Subcutaneous abdominal adipose tissue (tissue), 5 donors: Measurements from ENCODE around the gene PEX19.

ENCODE experiments used
- H3K27ac ChIP-seq: one replicate; pipeline ENCODE4 v1.7.0; 2013; ENCODE audit warnings: low read depth, mild to moderate bottlenecking, inconsistent platforms, low read length, moderate library complexity
- H3K27me3 ChIP-seq, 5 donors: one replicate each; pipeline ENCODE4 v1.7.0; 2013; ENCODE audit warnings: low read length in 5 of 5, inconsistent platforms in 1 of 5; ENCODE audit not compliant: control insufficient read depth in 5 of 5, insufficient read depth in 4 of 5
- H3K36me3 ChIP-seq, 5 donors: one replicate each; pipeline ENCODE4 v1.7.0; 2013; ENCODE audit warnings: low read length in 5 of 5; ENCODE audit not compliant: control insufficient read depth in 5 of 5, insufficient read depth in 5 of 5
- H3K4me1 ChIP-seq, 5 donors: one replicate each; pipeline ENCODE4 v1.7.0; 2013; ENCODE audit warnings: low read length in 5 of 5, mild to moderate bottlenecking in 3 of 5, moderate library complexity in 1 of 5; ENCODE audit not compliant: control insufficient read depth in 5 of 5, insufficient read depth in 5 of 5
- H3K4me3 ChIP-seq, 5 donors: one replicate each; pipeline ENCODE4 v1.7.0; 2013; ENCODE audit warnings: low read length in 5 of 5, low read depth in 1 of 5
- H3K9ac ChIP-seq, 5 donors: one replicate each; pipeline ENCODE4 v1.7.0; 2013; ENCODE audit warnings: low read length in 5 of 5, mild to moderate bottlenecking in 4 of 5, moderate library complexity in 3 of 5
- H3K9me3 ChIP-seq, 5 donors: one replicate each; pipeline ENCODE4 v1.7.0; 2013; ENCODE audit warnings: low read length in 5 of 5; ENCODE audit not compliant: control insufficient read depth in 5 of 5
- donor health status: healthy.
- donor health status: healthy.
- donor health status: healthy.
- donor health status: healthy.
- donor health status: healthy.

PEX19 gene

GRCh38 chr1:160284220-160284781 lies 632 bp downstream of the PEX19 start:
- Histone ChIP-seq H3K9ac (peak overlapping the region; percentile 98 to 100 (median 99)), H3K4me1 (peaks cover 7 to 68% (median 55%) of the 10 kb centered on the region in 5 donors), H3K36me3 (peaks cover 20 to 47% (median 36%) of the 10 kb centered on the region in 5 donors), H3K27ac (peak overlapping the region; percentile 99), H3K4me3 (peak overlapping the region; percentile 83 to 99 (median 96)), H3K9me3 (no peaks in the 10 kb centered on the region), H3K27me3 (no peaks in the 10 kb centered on the region)

GRCh38 chr1:160282807-160283206 lies 2.1 kb downstream of the PEX19 start:
- Histone ChIP-seq H3K9me3 (no peaks in the 10 kb centered on the region), H3K27ac (peak overlapping the region; percentile 99), H3K4me3 (peak overlapping the region in 4 of 5 donors; percentile 84 to 99 (median 96)), H3K36me3 (peaks cover 27 to 54% (median 47%) of the 10 kb centered on the region in 5 donors), H3K9ac (peak overlapping the region; percentile 19 to 99 (median 57)), H3K27me3 (no peaks in the 10 kb centered on the region), H3K4me1 (peaks cover 7 to 71% (median 56%) of the 10 kb centered on the region in 5 donors)

DNA sequence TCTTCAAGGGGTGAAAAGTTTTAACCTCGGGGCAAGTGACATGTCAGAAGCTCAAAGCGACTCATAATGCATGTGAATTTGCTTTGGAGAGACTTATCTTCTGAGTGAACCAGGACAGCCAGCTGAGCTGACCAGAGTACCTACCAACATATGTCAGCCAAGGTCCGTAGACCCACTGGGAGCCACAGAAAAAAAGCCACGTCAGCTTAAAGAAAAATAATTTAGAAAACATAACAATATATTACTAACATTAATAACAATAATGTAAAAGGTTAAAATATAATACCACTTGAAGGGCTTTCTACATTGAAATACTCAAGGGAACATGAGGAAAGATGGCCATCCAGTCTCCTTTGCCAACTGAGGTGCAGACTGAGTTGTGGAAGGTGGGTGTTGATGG lies 6.9 kb downstream of the PEX19 start:
- no peaks in the 10 kb centered on the region for H3K9me3 ChIP-seq
- no peaks in the 10 kb centered on the region for H3K27me3 ChIP-seq
- peaks cover 2 to 35% (median 25%) of the 10 kb centered on the region in 5 donors for H3K4me1 ChIP-seq
- H3K27ac ChIP-seq: no peak overlapping the region
- no peak overlapping the region for H3K9ac ChIP-seq
- peaks cover 41 to 73% (median 62%) of the 10 kb centered on the region in 5 donors for H3K36me3 ChIP-seq
- no peak overlapping the region for H3K4me3 ChIP-seq

DNA sequence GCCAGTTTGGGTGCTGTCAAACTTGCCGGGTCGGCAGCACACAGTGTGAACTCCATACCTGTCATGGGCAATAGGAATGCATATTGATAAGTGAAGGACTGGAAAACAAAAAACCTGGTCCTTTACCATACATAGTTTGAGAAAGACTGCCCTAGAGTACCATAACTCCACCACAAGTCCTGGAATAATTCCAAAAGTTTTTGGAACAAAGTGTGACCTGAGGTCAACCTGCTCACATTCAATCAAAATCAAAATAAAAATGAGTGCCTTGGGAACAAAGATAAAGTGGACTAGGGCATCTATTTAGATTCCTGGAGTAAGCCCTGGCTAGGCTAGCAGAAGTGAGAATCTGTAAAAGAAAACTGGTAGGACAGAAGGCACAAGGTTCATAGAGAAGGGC lies 7.6 kb downstream of the PEX19 start:
- Histone ChIP-seq H3K27ac (peak overlapping the region; percentile 3), H3K27me3 (no peaks in the 10 kb centered on the region), H3K4me3 (no peak overlapping the region), H3K36me3 (peaks cover 40 to 67% (median 58%) of the 10 kb centered on the region in 5 donors), H3K4me1 (peaks cover 1 to 28% (median 18%) of the 10 kb centered on the region in 5 donors), H3K9me3 (no peaks in the 10 kb centered on the region), H3K9ac (no peak overlapping the region)

DNA sequence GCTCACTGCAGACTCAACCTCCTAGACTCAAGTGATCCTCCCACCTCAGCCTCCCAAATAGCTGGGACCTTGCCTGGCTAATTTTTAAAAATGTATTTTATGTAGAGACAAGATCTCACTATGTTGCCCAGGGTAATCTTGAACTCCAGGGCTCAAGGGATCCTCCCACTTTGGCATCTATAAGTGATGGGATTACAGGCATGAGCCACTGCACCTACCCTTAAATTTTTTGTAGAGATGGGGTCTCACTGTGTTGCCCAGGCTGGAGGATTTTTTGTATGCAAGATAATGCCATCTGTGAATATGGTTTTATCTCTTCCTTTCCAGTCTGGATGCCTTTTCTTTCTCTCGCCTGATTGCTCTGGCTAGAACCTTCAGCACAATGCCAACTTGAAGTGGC lies 13.9 kb downstream of the PEX19 start:
- Histone ChIP-seq H3K9me3 (no peaks in the 10 kb centered on the region), H3K27me3 (no peaks in the 10 kb centered on the region), H3K4me1 (no peaks in the 10 kb centered on the region), H3K4me3 (no peak overlapping the region), H3K36me3 (peaks cover 0 to 4% (median 2%) of the 10 kb centered on the region in 5 donors), H3K27ac (no peak overlapping the region), H3K9ac (no peak overlapping the region)

DNA sequence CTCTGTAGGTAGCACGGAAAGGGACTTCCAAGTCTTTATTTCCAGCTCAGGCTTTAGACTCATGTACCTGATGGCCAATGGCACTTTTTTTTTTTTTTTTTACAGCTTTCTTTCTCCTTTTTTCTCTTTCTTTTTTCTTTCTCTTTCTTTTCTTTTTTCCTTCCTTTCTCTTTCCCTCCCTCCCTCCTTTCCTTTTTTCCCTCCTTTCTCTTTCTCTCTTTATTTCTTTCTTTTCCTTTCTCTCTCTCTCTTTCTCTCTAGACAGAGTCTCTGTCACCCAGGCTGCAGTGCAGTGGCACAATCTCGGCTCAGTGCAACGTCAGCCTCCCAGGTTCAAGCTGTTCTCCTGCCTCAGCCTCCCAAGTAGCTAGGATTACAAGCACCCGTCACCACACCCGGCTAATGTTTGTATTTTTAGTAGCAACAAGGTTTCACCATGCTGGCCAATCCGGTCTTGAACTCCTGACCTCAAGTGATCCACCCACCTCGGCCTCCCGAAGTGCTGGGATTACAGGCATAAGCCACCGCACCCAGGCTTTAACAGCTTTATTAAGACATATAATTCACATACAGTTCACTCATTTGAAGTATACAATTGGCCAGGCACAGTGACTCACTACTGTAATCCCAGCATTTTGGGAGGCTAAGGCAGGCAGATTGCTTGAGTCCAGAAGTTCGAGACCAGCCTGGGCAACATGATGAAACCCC lies 17.5 kb downstream of the PEX19 start:
- no peaks in the 10 kb centered on the region for H3K36me3 ChIP-seq
- peaks cover 0 to 7% (median 5%) of the 10 kb centered on the region in 5 donors for H3K4me1 ChIP-seq
- H3K27me3 ChIP-seq: no peaks in the 10 kb centered on the region
- no peak overlapping the region for H3K4me3 ChIP-seq
- no peak overlapping the region for H3K9ac ChIP-seq
- H3K9me3 ChIP-seq: no peaks in the 10 kb centered on the region
- H3K27ac ChIP-seq: no peak overlapping the region

DNA sequence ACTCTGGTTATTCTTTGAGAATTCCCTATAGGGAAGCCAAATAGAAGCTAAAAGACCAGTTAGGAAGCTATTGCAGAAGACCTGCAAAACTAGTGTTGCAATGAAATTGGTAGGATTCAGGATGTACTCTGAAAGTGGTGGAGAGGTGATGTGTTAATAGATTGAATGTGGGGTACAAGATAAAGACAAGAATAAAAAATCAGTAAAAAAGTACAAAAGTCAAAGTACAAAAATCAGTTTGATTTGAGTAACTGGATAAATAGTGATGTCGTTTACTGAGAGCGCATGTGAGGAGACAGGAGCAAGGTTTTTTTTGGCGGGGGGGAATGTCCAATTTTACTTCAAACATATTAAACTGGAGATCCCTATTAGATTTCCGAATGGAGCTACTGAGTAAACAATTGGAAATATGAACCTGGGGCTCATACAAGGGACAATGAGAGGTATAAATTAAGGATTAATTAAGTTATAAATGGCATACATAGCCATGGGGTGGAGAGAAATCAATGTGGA lies 20.1 kb downstream of the PEX19 start:
- Histone ChIP-seq H3K9me3 (no peaks in the 10 kb centered on the region), H3K27me3 (no peaks in the 10 kb centered on the region), H3K27ac (no peak overlapping the region), H3K4me1 (peaks cover 4 to 28% (median 20%) of the 10 kb centered on the region in 5 donors), H3K36me3 (no peaks in the 10 kb centered on the region), H3K9ac (no peak overlapping the region), H3K4me3 (no peak overlapping the region)

GRCh38 chr1:160261893-160262794 lies 22.8 kb downstream of the PEX19 start, which contains the start of gene DCAF8:
TSS of gene DCAF8 (minus strand) at chr1:160262549. CDS start at chr1:160244008, 18,541 bp downstream.
- H3K9ac ChIP-seq: peak within 1 kb of the TSS; percentile 93 to 100 (median 97)
- H3K27me3 ChIP-seq: no peaks in the 10 kb centered on the region
- peaks cover 4 to 35% (median 25%) of the 10 kb centered on the region in 5 donors for H3K4me1 ChIP-seq
- H3K36me3 ChIP-seq: peaks cover 0 to 2% (median 0%) of the 10 kb centered on the region in 5 donors
- H3K27ac ChIP-seq: peak within 1 kb of the TSS; percentile 99
- peak within 1 kb of the TSS; percentile 92 to 99 (median 98) for H3K4me3 ChIP-seq
- H3K9me3 ChIP-seq: no peaks in the 10 kb centered on the region

DNA sequence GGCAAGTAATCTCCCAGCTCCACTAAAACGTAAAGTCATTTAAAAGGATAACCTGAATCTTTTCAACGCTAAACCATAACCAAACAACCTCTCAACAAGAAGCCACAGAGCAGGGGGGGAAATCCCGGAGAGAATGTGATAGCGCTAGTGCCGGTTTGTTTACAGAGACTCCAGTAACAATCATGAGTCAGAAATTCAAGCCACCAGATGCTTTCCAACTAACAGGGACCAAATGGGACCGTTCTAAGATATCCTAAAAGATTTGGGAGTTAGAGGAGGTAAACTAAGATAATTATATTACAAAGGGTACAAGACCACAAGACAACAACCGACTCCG lies 23.4 kb downstream of the PEX19 start:
- Histone ChIP-seq H3K27ac (peak overlapping the region; percentile 99), H3K9me3 (no peaks in the 10 kb centered on the region), H3K4me1 (peaks cover 4 to 40% (median 31%) of the 10 kb centered on the region in 5 donors), H3K4me3 (peak overlapping the region; percentile 92 to 99 (median 98)), H3K36me3 (peaks cover 0 to 2% (median 0%) of the 10 kb centered on the region in 5 donors), H3K27me3 (no peaks in the 10 kb centered on the region), H3K9ac (peak overlapping the region; percentile 57 to 100 (median 97))
